GM12878 (cell line): Measurements from ENCODE around the gene GDPD2. TPM values are rescaled to one million over a fixed set of nuclear protein-coding genes. Genes with fewer than 3 reads are reported as not detected.
A peak's percentile ranks its signal among the peaks of the same experiment; 100 is the strongest.

Source experiments
- MTA2 ChIP-seq: fragments of 450-650 bp; IDR thresholded peaks from 2 replicates; pipeline ENCODE4 v1.6.1; 2016; ENCODE audit warnings: low read depth, mild to moderate bottlenecking, moderate library complexity
- MYB ChIP-seq: fragments of 150-350 bp; IDR thresholded peaks from 2 replicates; pipeline ENCODE4 v1.6.1; 2014; ENCODE audit warnings: mild to moderate bottlenecking, low read depth, low read length, borderline replicate concordance
- NR2C2 ChIP-seq: IDR thresholded peaks from 2 replicates; pipeline ENCODE4 v1.6.1; 2011; ENCODE audit warnings: borderline replicate concordance, low read depth; ENCODE audit not compliant: control insufficient read depth, insufficient read length
- POLR2AphosphoS2 ChIP-seq: IDR thresholded peaks from 2 replicates; pipeline ENCODE4 v1.6.1; 2011; ENCODE audit warnings: low read depth, mild to moderate bottlenecking, low read length, improper control_type of control experiment, moderate library complexity
- RCOR1 ChIP-seq: conservative IDR thresholded peaks from 2 replicates; pipeline ENCODE4 v1.6.1; 2012; ENCODE audit warnings: low read depth, low read length, improper control_type of control experiment
- RUNX3 ChIP-seq: IDR thresholded peaks from 2 replicates; pipeline ENCODE4 v1.6.1; 2012; ENCODE audit warnings: low read length, inconsistent platforms
- SPI1 ChIP-seq: IDR thresholded peaks from 2 replicates; pipeline ENCODE4 v1.6.1; 2011; ENCODE audit warnings: low read depth, mild to moderate bottlenecking, low read length, moderate library complexity, borderline replicate concordance; ENCODE audit not compliant: insufficient read depth
- SREBF2 ChIP-seq: IDR thresholded peaks from 2 replicates; pipeline ENCODE4 v1.6.1; 2012; ENCODE audit warnings: mild to moderate bottlenecking, low read length
- TAF1 ChIP-seq: IDR thresholded peaks from 2 replicates; pipeline ENCODE4 v1.6.1; 2011; ENCODE audit warnings: mild to moderate bottlenecking, low read depth, low read length, borderline replicate concordance
- TARDBP ChIP-seq: IDR thresholded peaks from 2 replicates; pipeline ENCODE4 v1.6.1; 2016; ENCODE audit warnings: borderline replicate concordance
- TBL1XR1 ChIP-seq: IDR thresholded peaks from 2 replicates; pipeline ENCODE4 v1.6.1; 2012; ENCODE audit warnings: low read depth, low read length, improper control_type of control experiment
- TCF7 ChIP-seq: IDR thresholded peaks from 2 replicates; pipeline ENCODE4 v1.6.1; 2014; ENCODE audit warnings: antibody characterized with exemption, borderline replicate concordance
- polyA plus RNA-seq, 11 experiments: library from polyadenylated mRNA; depleted of rRNA in 4 of 11; unstranded in 6 of 11; stranded (reverse) in 5 of 11; fragments of >200 nt; fragmentation: Nextera tagmentation in 4 of 11; fragmentation: Illumina TruSeq in 1 of 11; extraction: Ambion mirVana in 4 of 11; extraction: Trizol in 1 of 11; gene quantifications; 1 replicate in 1 of 11; 2 replicates in 10 of 11; pipeline versions ENCODE4 v1.2.1 to v1.2.3, GENCODE V29; 2011 to 2016; ENCODE audit warnings: inconsistent platforms in 2 of 11, missing spikeins in 2 of 11, low read depth in 1 of 11
- total RNA-seq, 4 experiments: library from RNA; depleted of rRNA in 3 of 4; stranded (reverse); fragments of >200 nt in 3 of 4; fragmentation: Illumina TruSeq in 1 of 4; extraction: Trizol in 1 of 4; gene quantifications; 2 replicates each; pipeline versions ENCODE4 v1.2.1 to v1.2.3, GENCODE V29; 2013 to 2021
- TF ChIP-seq, protein P1 (sequence below): IDR thresholded peaks from 2 replicates; pipeline ENCODE4 v1.6.1; 2011; ENCODE audit warnings: mild to moderate bottlenecking, low read depth, low read length, moderate library complexity; ENCODE audit not compliant: insufficient replicate concordance
- TF ChIP-seq, protein P2 (sequence below), 3 experiments: IDR thresholded peaks in 2 of 3; conservative IDR thresholded peaks in 1 of 3; 2 replicates each; pipeline ENCODE4 v1.5.1; 2011; ENCODE audit warnings: low read depth in 3 of 3, low read length in 3 of 3, mild to moderate bottlenecking in 3 of 3, control low read depth in 2 of 3, moderate library complexity in 2 of 3, inconsistent platforms in 1 of 3, mixed read lengths in 1 of 3; ENCODE audit not compliant: control insufficient read depth in 2 of 3, insufficient read depth in 1 of 3; ENCODE audit errors: extremely low read depth in 1 of 3
- TF ChIP-seq, protein P3 (sequence below): fragments of 450-650 bp; formaldehyde crosslinking; IDR thresholded peaks from 2 replicates; pipeline ENCODE4 v1.4.0; 2020; ENCODE audit warnings: mild to moderate bottlenecking, moderate library complexity
- TF ChIP-seq, protein P4 (sequence below): fragments of 450-650 bp; IDR thresholded peaks from 2 replicates; pipeline ENCODE4 v1.6.1; 2016; ENCODE audit warnings: mild to moderate bottlenecking
- TF ChIP-seq, protein P5 (sequence below): IDR thresholded peaks from 2 replicates; pipeline ENCODE4 v1.6.1; 2012; ENCODE audit warnings: low read length, inconsistent platforms
- TF ChIP-seq, protein P6 (sequence below): fragments of 450-650 bp; IDR thresholded peaks from 2 replicates; pipeline ENCODE4 v1.6.1; 2017; ENCODE audit warnings: mild to moderate bottlenecking

GDPD2 gene
- total and polyA plus RNA-seq, 10 of the 15 experiments (the other 5 are each of a cell fraction or from before 2014, with no cell fraction given), result 0.04 to 0.11 (median 0.09) TPM; not detected in 7

DNA sequence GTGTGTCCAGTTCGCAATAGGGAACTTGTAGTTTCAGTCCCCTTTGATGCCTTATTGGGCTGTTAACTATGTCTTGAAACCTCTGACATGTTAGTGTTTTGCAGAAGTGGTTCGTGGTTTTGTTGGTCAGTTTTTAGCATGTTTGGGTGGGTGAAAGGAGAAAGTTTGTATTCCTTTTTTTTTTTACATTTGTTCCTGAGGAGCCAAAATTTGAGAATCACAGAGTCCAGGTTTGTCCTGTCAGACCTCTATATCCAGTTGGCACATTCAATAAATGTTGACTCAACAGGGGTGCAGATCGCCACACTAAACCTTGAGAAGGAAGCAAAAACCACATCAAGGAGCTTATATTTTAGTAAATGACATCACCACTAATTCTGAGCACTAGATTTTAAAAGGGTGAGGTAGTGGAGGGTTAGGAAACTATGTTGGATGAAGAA is 47.8 kb downstream of the GDPD2 start (continued):
- TF ChIP-seq, protein P1, sequence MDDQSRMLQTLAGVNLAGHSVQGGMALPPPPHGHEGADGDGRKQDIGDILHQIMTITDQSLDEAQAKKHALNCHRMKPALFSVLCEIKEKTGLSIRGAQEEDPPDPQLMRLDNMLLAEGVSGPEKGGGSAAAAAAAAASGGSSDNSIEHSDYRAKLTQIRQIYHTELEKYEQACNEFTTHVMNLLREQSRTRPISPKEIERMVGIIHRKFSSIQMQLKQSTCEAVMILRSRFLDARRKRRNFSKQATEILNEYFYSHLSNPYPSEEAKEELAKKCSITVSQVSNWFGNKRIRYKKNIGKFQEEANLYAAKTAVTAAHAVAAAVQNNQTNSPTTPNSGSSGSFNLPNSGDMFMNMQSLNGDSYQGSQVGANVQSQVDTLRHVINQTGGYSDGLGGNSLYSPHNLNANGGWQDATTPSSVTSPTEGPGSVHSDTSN, result no peak
- peak; percentile 93 for TF ChIP-seq TCF7
- no peak for TF ChIP-seq TAF1
- TF ChIP-seq SPI1, result peak; percentile 82; the same call in 1 of the 2 replicates
- no peak for TF ChIP-seq TARDBP
- peak; percentile 50; the same call in 1 of the 2 replicates for TF ChIP-seq MTA2
- TF ChIP-seq SREBF2, result no peak
- no peak for TF ChIP-seq TBL1XR1
- no peak for TF ChIP-seq RCOR1
- TF ChIP-seq, protein P2, sequence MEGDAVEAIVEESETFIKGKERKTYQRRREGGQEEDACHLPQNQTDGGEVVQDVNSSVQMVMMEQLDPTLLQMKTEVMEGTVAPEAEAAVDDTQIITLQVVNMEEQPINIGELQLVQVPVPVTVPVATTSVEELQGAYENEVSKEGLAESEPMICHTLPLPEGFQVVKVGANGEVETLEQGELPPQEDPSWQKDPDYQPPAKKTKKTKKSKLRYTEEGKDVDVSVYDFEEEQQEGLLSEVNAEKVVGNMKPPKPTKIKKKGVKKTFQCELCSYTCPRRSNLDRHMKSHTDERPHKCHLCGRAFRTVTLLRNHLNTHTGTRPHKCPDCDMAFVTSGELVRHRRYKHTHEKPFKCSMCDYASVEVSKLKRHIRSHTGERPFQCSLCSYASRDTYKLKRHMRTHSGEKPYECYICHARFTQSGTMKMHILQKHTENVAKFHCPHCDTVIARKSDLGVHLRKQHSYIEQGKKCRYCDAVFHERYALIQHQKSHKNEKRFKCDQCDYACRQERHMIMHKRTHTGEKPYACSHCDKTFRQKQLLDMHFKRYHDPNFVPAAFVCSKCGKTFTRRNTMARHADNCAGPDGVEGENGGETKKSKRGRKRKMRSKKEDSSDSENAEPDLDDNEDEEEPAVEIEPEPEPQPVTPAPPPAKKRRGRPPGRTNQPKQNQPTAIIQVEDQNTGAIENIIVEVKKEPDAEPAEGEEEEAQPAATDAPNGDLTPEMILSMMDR (IDR thresholded peaks at IDR 0.05 in 2 of 3, conservative IDR thresholded peaks at IDR 0.05 in 1 of 3; ENCODE audit: control insufficient read depth in 2 of 3, extremely low read depth in 1 of 3, insufficient read depth in 1 of 3, low read depth in 3 of 3, low read length in 3 of 3), result no peak
- TF ChIP-seq, protein P3, sequence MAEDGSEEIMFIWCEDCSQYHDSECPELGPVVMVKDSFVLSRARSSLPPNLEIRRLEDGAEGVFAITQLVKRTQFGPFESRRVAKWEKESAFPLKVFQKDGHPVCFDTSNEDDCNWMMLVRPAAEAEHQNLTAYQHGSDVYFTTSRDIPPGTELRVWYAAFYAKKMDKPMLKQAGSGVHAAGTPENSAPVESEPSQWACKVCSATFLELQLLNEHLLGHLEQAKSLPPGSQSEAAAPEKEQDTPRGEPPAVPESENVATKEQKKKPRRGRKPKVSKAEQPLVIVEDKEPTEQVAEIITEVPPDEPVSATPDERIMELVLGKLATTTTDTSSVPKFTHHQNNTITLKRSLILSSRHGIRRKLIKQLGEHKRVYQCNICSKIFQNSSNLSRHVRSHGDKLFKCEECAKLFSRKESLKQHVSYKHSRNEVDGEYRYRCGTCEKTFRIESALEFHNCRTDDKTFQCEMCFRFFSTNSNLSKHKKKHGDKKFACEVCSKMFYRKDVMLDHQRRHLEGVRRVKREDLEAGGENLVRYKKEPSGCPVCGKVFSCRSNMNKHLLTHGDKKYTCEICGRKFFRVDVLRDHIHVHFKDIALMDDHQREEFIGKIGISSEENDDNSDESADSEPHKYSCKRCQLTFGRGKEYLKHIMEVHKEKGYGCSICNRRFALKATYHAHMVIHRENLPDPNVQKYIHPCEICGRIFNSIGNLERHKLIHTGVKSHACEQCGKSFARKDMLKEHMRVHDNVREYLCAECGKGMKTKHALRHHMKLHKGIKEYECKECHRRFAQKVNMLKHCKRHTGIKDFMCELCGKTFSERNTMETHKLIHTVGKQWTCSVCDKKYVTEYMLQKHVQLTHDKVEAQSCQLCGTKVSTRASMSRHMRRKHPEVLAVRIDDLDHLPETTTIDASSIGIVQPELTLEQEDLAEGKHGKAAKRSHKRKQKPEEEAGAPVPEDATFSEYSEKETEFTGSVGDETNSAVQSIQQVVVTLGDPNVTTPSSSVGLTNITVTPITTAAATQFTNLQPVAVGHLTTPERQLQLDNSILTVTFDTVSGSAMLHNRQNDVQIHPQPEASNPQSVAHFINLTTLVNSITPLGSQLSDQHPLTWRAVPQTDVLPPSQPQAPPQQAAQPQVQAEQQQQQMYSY, result no peak
- TF ChIP-seq, protein P4, sequence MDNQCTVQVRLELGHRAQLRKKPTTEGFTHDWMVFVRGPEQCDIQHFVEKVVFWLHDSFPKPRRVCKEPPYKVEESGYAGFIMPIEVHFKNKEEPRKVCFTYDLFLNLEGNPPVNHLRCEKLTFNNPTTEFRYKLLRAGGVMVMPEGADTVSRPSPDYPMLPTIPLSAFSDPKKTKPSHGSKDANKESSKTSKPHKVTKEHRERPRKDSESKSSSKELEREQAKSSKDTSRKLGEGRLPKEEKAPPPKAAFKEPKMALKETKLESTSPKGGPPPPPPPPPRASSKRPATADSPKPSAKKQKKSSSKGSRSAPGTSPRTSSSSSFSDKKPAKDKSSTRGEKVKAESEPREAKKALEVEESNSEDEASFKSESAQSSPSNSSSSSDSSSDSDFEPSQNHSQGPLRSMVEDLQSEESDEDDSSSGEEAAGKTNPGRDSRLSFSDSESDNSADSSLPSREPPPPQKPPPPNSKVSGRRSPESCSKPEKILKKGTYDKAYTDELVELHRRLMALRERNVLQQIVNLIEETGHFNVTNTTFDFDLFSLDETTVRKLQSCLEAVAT, result peak; percentile 84
- peak; percentile 93 for TF ChIP-seq RUNX3
- TF ChIP-seq, protein P5, sequence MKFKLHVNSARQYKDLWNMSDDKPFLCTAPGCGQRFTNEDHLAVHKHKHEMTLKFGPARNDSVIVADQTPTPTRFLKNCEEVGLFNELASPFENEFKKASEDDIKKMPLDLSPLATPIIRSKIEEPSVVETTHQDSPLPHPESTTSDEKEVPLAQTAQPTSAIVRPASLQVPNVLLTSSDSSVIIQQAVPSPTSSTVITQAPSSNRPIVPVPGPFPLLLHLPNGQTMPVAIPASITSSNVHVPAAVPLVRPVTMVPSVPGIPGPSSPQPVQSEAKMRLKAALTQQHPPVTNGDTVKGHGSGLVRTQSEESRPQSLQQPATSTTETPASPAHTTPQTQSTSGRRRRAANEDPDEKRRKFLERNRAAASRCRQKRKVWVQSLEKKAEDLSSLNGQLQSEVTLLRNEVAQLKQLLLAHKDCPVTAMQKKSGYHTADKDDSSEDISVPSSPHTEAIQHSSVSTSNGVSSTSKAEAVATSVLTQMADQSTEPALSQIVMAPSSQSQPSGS, result peak; percentile 91
- no peak for TF ChIP-seq POLR2AphosphoS2
- TF ChIP-seq NR2C2, result no peak
- no peak for TF ChIP-seq MYB
- TF ChIP-seq, protein P6, sequence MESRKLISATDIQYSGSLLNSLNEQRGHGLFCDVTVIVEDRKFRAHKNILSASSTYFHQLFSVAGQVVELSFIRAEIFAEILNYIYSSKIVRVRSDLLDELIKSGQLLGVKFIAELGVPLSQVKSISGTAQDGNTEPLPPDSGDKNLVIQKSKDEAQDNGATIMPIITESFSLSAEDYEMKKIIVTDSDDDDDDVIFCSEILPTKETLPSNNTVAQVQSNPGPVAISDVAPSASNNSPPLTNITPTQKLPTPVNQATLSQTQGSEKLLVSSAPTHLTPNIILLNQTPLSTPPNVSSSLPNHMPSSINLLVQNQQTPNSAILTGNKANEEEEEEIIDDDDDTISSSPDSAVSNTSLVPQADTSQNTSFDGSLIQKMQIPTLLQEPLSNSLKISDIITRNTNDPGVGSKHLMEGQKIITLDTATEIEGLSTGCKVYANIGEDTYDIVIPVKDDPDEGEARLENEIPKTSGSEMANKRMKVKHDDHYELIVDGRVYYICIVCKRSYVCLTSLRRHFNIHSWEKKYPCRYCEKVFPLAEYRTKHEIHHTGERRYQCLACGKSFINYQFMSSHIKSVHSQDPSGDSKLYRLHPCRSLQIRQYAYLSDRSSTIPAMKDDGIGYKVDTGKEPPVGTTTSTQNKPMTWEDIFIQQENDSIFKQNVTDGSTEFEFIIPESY, result no peak
